ENCODE measurements around the gene STXBP1.

DNA sequence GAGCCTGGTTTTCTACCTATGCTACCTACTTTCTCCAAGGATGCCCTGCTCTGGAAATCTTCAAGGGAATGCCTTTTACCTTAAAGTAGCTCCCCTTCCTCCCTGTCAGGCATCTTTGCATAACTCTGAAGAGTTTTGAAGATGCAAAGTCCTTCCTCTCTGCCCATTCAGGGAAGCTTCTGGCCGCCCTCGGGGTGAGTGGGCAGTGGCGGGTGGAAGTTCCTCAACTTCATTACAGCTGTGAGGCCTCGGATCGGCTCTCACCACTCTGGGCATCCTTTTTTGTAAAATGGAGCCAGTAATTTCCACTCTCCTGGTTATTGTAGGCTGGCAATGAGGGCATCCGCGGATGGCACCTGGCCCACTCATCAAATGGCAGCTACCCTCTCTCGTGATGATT lies 31.7 kb upstream of the STXBP1 start:
- TF ChIP-seq EZH2 (IDR thresholded peaks at IDR 0.05) = no peak
- TF ChIP-seq POLR2AphosphoS5 (IDR thresholded peaks at IDR 0.05; ENCODE audit: borderline replicate concordance, low read depth, low read length) = no peak
- TF ChIP-seq FOXP2 (optimal IDR thresholded peaks at IDR 0.05; ENCODE audit: control extremely low read depth, extremely low read length, insufficient read depth) = no peak
